IMR-90 (cell line): ENCODE results near the gene LMO1. TPM values are rescaled to one million over a fixed set of nuclear protein-coding genes. Genes with fewer than 3 reads are reported as not detected.

Experiments
- ATAC-seq: fragments of 200-7000 bp; cut with Tn5 transposase; 2 replicates; pipeline ENCODE4 v1.9.1; 2020; ENCODE audit warnings: low read depth, mild to moderate bottlenecking, moderate library complexity
- BruUV-seq: library from RNA; stranded (reverse); fragments of 400-500 nt; replicated peaks from 2 replicates; lab custom pipeline; 2021; lab: Mats Ljungman, UMichigan
- CTCF ChIA-PET: fragments of 300-600 bp; formaldehyde crosslinking; extraction: SDS; loops from one replicate; lab custom pipeline; 2021; ENCODE audit warnings: antibody characterized with exemption; lab: Yijun Ruan, JAX
- POLR2A ChIA-PET: fragments of 300-600 bp; sonication (Branson Sonifier 250); formaldehyde crosslinking; loops from one replicate; lab custom pipeline; 2022; ENCODE audit warnings: antibody characterized with exemption; ENCODE audit not compliant: unreplicated experiment; lab: Charles Lee
- DNase-seq: peaks from one replicate; pipeline ENCODE4 v3.0.0; 2013
- H2AFZ ChIP-seq: replicated peaks from 2 replicates; pipeline ENCODE3; 2013; ENCODE audit warnings: low read length, mild to moderate bottlenecking; ENCODE audit not compliant: poor library complexity
- H2AK5ac ChIP-seq: 2 replicates; pipeline ENCODE4 v1.6.1; 2013; ENCODE audit warnings: low read depth, low read length, inconsistent platforms
- H2AK9ac ChIP-seq: replicated peaks from 2 replicates; pipeline ENCODE3; 2013; ENCODE audit warnings: mild to moderate bottlenecking, low read depth, low read length, moderate library complexity; ENCODE audit not compliant: poor library complexity
- H2BK120ac ChIP-seq: 2 replicates; pipeline ENCODE4 v1.6.1; 2013; ENCODE audit warnings: low read depth, low read length, inconsistent platforms
- H2BK15ac ChIP-seq: 3 replicates; pipeline ENCODE4 v1.6.1; 2013; ENCODE audit warnings: low read depth, low read length, inconsistent platforms
- H2BK20ac ChIP-seq: 2 replicates; pipeline ENCODE4 v1.6.1; 2013; ENCODE audit warnings: low read depth, mild to moderate bottlenecking, inconsistent platforms, low read length, moderate library complexity
- H2BK5ac ChIP-seq: 2 replicates; pipeline ENCODE4 v1.6.1; 2013; ENCODE audit warnings: mild to moderate bottlenecking, low read depth, low read length, inconsistent platforms; ENCODE audit not compliant: poor library complexity, severe bottlenecking
- H3K14ac ChIP-seq: replicated peaks from 2 replicates; pipeline ENCODE4 v1.6.1; 2013; ENCODE audit warnings: low read depth, low read length, inconsistent platforms
- H3K18ac ChIP-seq: 2 replicates; pipeline ENCODE4 v1.6.1; 2013; ENCODE audit warnings: low read depth, low read length, control low read depth
- H3K23ac ChIP-seq: 2 replicates; pipeline ENCODE4 v1.6.1; 2013; ENCODE audit warnings: low read depth, low read length, inconsistent platforms
- H3K27ac ChIP-seq: 2 replicates; pipeline ENCODE4 v1.5.1; 2013; ENCODE audit warnings: mild to moderate bottlenecking, control low read depth, low read length; ENCODE audit not compliant: insufficient read depth
- H3K27me3 ChIP-seq: 2 replicates; pipeline ENCODE4 v1.6.1; 2013; ENCODE audit warnings: low read length; ENCODE audit not compliant: control insufficient read depth, insufficient read depth
- H3K36me3 ChIP-seq: 2 replicates; pipeline ENCODE4 v1.6.1; 2013; ENCODE audit warnings: low read length, mixed read lengths; ENCODE audit not compliant: control insufficient read depth, insufficient read depth
- H3K4ac ChIP-seq: 2 replicates; pipeline ENCODE4 v1.6.1; 2013; ENCODE audit warnings: low read depth, low read length, inconsistent platforms
- H3K4me1 ChIP-seq: 2 replicates; pipeline ENCODE4 v1.6.1; 2013; ENCODE audit warnings: low read length, mixed read lengths; ENCODE audit not compliant: control insufficient read depth, insufficient read depth
- H3K4me2 ChIP-seq: 2 replicates; pipeline ENCODE4 v1.6.1; 2013; ENCODE audit warnings: low read depth, mild to moderate bottlenecking, control low read depth, low read length, moderate library complexity
- H3K4me3 ChIP-seq: 2 replicates; pipeline ENCODE4 v1.5.1; 2013; ENCODE audit warnings: low read depth, mild to moderate bottlenecking, control low read depth, low read length, moderate library complexity; ENCODE audit not compliant: insufficient read depth
- H3K56ac ChIP-seq: 2 replicates; pipeline ENCODE4 v1.6.1; 2013; ENCODE audit warnings: low read length, inconsistent platforms; ENCODE audit not compliant: insufficient read depth; ENCODE audit errors: extremely low read depth
- H3K79me1 ChIP-seq, 2 experiments: 2 replicates each; pipeline ENCODE4 v1.6.1; 2013; ENCODE audit warnings: low read length in 2 of 2, inconsistent platforms in 1 of 2, low read depth in 1 of 2
- H3K9ac ChIP-seq: 2 replicates; pipeline ENCODE4 v1.6.1; 2013; ENCODE audit warnings: low read depth, low read length, control low read depth
- H3K9me1 ChIP-seq: 2 replicates; pipeline ENCODE4 v1.6.1; 2013; ENCODE audit warnings: low read length, inconsistent platforms; ENCODE audit not compliant: insufficient read depth
- H3K9me3 ChIP-seq: 2 replicates; pipeline ENCODE4 v1.6.1; 2013; ENCODE audit warnings: low read length; ENCODE audit not compliant: control insufficient read depth, insufficient read depth
- H4K20me1 ChIP-seq: 2 replicates; pipeline ENCODE4 v1.6.1; 2013; ENCODE audit warnings: low read length, inconsistent platforms; ENCODE audit not compliant: insufficient read depth
- H4K5ac ChIP-seq: 2 replicates; pipeline ENCODE4 v1.6.1; 2013; ENCODE audit warnings: mild to moderate bottlenecking, low read depth, low read length, control low read depth
- H4K8ac ChIP-seq, 2 experiments: 2 replicates each; pipeline ENCODE4 v1.6.1; 2013; ENCODE audit warnings: low read depth in 2 of 2, low read length in 2 of 2, control low read depth in 1 of 2, inconsistent platforms in 1 of 2
- H4K91ac ChIP-seq: 2 replicates; pipeline ENCODE4 v1.6.1; 2013; ENCODE audit warnings: low read depth, low read length, inconsistent platforms; ENCODE audit not compliant: insufficient read depth
- BHLHE40 ChIP-seq: fragments of 150-350 bp; IDR thresholded peaks from 2 replicates; pipeline ENCODE4 v1.6.1; 2016; ENCODE audit warnings: mild to moderate bottlenecking, low read depth, low read length
- NFE2L2 ChIP-seq: fragments of 150-350 bp; IDR thresholded peaks from 2 replicates; pipeline ENCODE4 v1.6.1; 2016; ENCODE audit warnings: low read depth, mild to moderate bottlenecking, low read length
- RFX5 ChIP-seq: IDR thresholded peaks from 2 replicates; pipeline ENCODE4 v1.8.0; 2012; ENCODE audit warnings: low read depth, mild to moderate bottlenecking, low read length, moderate library complexity
- WGBS, 2 experiments: methylation state at CpG; one replicate each; pipeline versions ENCODE4 v1.1.5 to v1.1.7; 2013; ENCODE audit warnings: missing lambda C conversion rate in 2 of 2; ENCODE audit not compliant: insufficient read length in 1 of 2; ENCODE audit errors: extremely low coverage in 2 of 2; 5-methylcytosine and 5-hydroxymethylcytosine counted together
- dilution Hi-C: fragments of 300-500 bp; cut with HindIII; formaldehyde crosslinking; loops from one replicate; pipeline ENCODE4 v1.14.3; 2018; ENCODE audit warnings: low sequenced_read_pairs; ENCODE audit not compliant: unreplicated experiment
- in situ Hi-C: fragments of 300-500 bp; cut with MboI; formaldehyde crosslinking; loops from 3 replicates; pipeline ENCODE4 v1.14.3; 2019; ENCODE audit warnings: low sequenced_read_pairs, inconsistent platforms, mixed read lengths
- intact Hi-C: fragments of 100-400 bp; cut with micrococcal nuclease; formaldehyde crosslinking; loops from 2 replicates; pipeline ENCODE4 v1.10.0; 2022
- polyA plus RNA-seq, 3 experiments: library from polyadenylated mRNA; depleted of rRNA; stranded (reverse); fragments of >200 nt; gene quantifications; 2 replicates each; pipeline ENCODE4 v1.2.3, GENCODE V29; 2012; ENCODE audit warnings: low replicate concordance in 1 of 3
- total RNA-seq: library from RNA; depleted of rRNA; stranded (reverse); fragments of >200 nt; gene quantifications from 2 replicates; pipeline ENCODE4 v1.2.3, GENCODE V29; 2012
- TF ChIP-seq, protein P1 (sequence below): conservative IDR thresholded peaks from 2 replicates; pipeline ENCODE4 v1.5.1; 2012; ENCODE audit warnings: mild to moderate bottlenecking, low read depth, low read length, improper control_type of control experiment

The LMO1 gene
- total and polyA plus RNA-seq, 2 of the 4 experiments (the other 2 are of a cell fraction): not detected

DNA sequence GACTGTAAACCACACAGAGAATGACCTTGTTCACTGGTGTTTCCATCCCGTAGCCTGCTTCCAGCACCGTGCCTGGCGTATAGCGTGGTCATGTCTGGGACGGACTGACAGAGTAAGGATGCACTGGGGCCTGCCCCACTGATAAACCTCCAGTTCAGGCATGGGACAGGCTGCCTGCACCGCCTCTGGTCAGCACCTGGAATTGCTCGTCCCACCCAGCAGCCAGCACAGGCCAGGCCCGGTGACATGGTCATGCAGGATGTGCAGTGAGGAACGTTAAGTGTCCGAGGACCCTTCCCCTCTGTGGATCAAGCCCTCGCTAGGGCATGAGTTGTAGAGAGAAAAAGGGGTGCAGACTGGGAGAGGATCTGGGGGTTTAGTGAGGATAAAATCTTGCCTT is 44.8 kb downstream of the LMO1 start:
- POLR2A ChIA-PET: no interaction called here
- WGBS, 2 experiments: 65% methylated on average over 7 of the region's 11 CpGs; no CpG with 5 or more reads in 1 of the 2 experiments
- dilution Hi-C loops: no loop called here

More for the DNA sequence above, 44.8 kb downstream of the LMO1 start:
- no peak for DNase-seq
- BruUV-seq: no TSS peak
- Histone ChIP-seq H3K36me3 (no peaks in the 10 kb centered on the region), H3K9me1 (no peaks in the 10 kb centered on the region), H3K79me1 (no peaks in the 10 kb centered on the region), H3K9ac (no peak overlapping the region), H4K91ac (no peak overlapping the region), H2AK9ac (no peak overlapping the region), H3K14ac (no peak overlapping the region), H3K56ac (no peak overlapping the region), H2AFZ (no peak overlapping the region), H2BK15ac (no peak overlapping the region), H2AK5ac (no peak overlapping the region), H4K20me1 (no peaks in the 10 kb centered on the region), H3K4ac (no peak overlapping the region), H3K9me3 (no peaks in the 10 kb centered on the region), H3K27me3 (peaks cover 28% of the 10 kb centered on the region), H3K23ac (no peak overlapping the region), H3K18ac (no peak overlapping the region), H3K4me2 (no peak overlapping the region), H2BK20ac (no peak overlapping the region), H3K4me1 (no peaks in the 10 kb centered on the region), H3K4me3 (no peak overlapping the region), H3K27ac (no peak overlapping the region), H4K8ac (no peak overlapping the region), H2BK120ac (no peak overlapping the region), H4K5ac (no peak overlapping the region), H2BK5ac (no peak overlapping the region)
- intact Hi-C loops: no loop called here
- CTCF ChIA-PET: no interaction called here
- no peak for TF ChIP-seq NFE2L2
- TF ChIP-seq RFX5: no peak
- no peak for TF ChIP-seq BHLHE40
- TF ChIP-seq, protein P1, sequence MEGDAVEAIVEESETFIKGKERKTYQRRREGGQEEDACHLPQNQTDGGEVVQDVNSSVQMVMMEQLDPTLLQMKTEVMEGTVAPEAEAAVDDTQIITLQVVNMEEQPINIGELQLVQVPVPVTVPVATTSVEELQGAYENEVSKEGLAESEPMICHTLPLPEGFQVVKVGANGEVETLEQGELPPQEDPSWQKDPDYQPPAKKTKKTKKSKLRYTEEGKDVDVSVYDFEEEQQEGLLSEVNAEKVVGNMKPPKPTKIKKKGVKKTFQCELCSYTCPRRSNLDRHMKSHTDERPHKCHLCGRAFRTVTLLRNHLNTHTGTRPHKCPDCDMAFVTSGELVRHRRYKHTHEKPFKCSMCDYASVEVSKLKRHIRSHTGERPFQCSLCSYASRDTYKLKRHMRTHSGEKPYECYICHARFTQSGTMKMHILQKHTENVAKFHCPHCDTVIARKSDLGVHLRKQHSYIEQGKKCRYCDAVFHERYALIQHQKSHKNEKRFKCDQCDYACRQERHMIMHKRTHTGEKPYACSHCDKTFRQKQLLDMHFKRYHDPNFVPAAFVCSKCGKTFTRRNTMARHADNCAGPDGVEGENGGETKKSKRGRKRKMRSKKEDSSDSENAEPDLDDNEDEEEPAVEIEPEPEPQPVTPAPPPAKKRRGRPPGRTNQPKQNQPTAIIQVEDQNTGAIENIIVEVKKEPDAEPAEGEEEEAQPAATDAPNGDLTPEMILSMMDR: no peak
- in situ Hi-C loops: no loop called here
- ATAC-seq: no peak
